Central memory CD8-positive, alpha-beta T cell (primary cell): ENCODE measurements around the gene IFIT1B.

ENCODE experiments used
- ATAC-seq: fragments of 150-1000 bp; cut with Tn5 transposase; replicated peaks from 2 replicates; pipeline ENCODE4 v1.10.0; 2022; ENCODE audit warnings: mild to moderate bottlenecking, moderate FRiP score, moderate number of reproducible peaks; ENCODE audit not compliant: poor library complexity, severe bottlenecking; ENCODE audit errors: extremely low read depth
- DNase-seq, 2 donors: peaks; one replicate each; pipeline ENCODE4 v3.0.0; 2021; ENCODE audit warnings: low spot score in 2 of 2
- H3K27ac Mint-ChIP-seq: one replicate; pipeline ENCODE4 v1.8.0; 2022; ENCODE audit warnings: low read depth, mild to moderate bottlenecking, moderate library complexity, mixed read lengths
- H3K27me3 Mint-ChIP-seq: one replicate; pipeline ENCODE4 v1.8.0; 2022; ENCODE audit warnings: mixed read lengths
- H3K36me3 Mint-ChIP-seq: one replicate; pipeline ENCODE4 v1.8.0; 2022; ENCODE audit warnings: mild to moderate bottlenecking, moderate library complexity, mixed read lengths; ENCODE audit not compliant: insufficient read depth
- H3K4me1 Mint-ChIP-seq: one replicate; pipeline ENCODE4 v1.8.0; 2022; ENCODE audit warnings: mixed read lengths
- H3K4me3 Mint-ChIP-seq: one replicate; pipeline ENCODE4 v1.8.0; 2022; ENCODE audit warnings: mild to moderate bottlenecking, moderate library complexity, mixed read lengths
- H3K9me3 Mint-ChIP-seq: one replicate; pipeline ENCODE4 v1.8.0; 2022; ENCODE audit warnings: mixed read lengths

Gene IFIT1B

GRCh38 chr10:89352802-89353201 lies 25.1 kb upstream of the IFIT1B start:
- DNase-seq (no peak), ATAC-seq (no peak)
- Mint-ChIP-seq H3K4me3 (no peak overlapping the region), H3K27ac (no peak overlapping the region), H3K9me3 (no peaks in the 10 kb centered on the region), H3K36me3 (no peaks in the 10 kb centered on the region), H3K27me3 (peaks cover 36% of the 10 kb centered on the region), H3K4me1 (no peaks in the 10 kb centered on the region)

GRCh38 chr10:89355394-89355931 lies 22.4 kb upstream of the IFIT1B start:
- DNase-seq (no peak), ATAC-seq (no peak)
- no peaks in the 10 kb centered on the region for H3K36me3 Mint-ChIP-seq
- H3K27ac Mint-ChIP-seq = no peak overlapping the region
- no peaks in the 10 kb centered on the region for H3K9me3 Mint-ChIP-seq
- no peaks in the 10 kb centered on the region for H3K4me1 Mint-ChIP-seq
- H3K27me3 Mint-ChIP-seq = peaks cover 36% of the 10 kb centered on the region
- no peak overlapping the region for H3K4me3 Mint-ChIP-seq

- ATAC-seq (no peak), DNase-seq (no peak)
- Mint-ChIP-seq H3K9me3 (no peaks in the 10 kb centered on the region), H3K4me1 (no peaks in the 10 kb centered on the region), H3K27me3 (peaks cover 31% of the 10 kb centered on the region), H3K36me3 (peaks cover 2% of the 10 kb centered on the region), H3K4me3 (no peak overlapping the region), H3K27ac (no peak overlapping the region)
Measured at GRCh38 chr10:89357096-89357495, 20.8 kb upstream of the IFIT1B start.

GRCh38 chr10:89357975-89358374 lies 19.9 kb upstream of the IFIT1B start:
- H3K36me3 Mint-ChIP-seq = peaks cover 2% of the 10 kb centered on the region
- peaks cover 22% of the 10 kb centered on the region for H3K27me3 Mint-ChIP-seq
- no peak overlapping the region for H3K27ac Mint-ChIP-seq
- H3K9me3 Mint-ChIP-seq = no peaks in the 10 kb centered on the region
- H3K4me1 Mint-ChIP-seq = no peaks in the 10 kb centered on the region
- no peak for ATAC-seq
- no peak overlapping the region for H3K4me3 Mint-ChIP-seq
- no peak for DNase-seq

- Mint-ChIP-seq H3K4me1 (no peaks in the 10 kb centered on the region), H3K27me3 (peaks cover under 1% of the 10 kb centered on the region), H3K36me3 (peaks cover 2% of the 10 kb centered on the region), H3K27ac (no peak overlapping the region), H3K4me3 (no peak overlapping the region), H3K9me3 (no peaks in the 10 kb centered on the region)
- no peak for ATAC-seq
- DNase-seq = no peak
Measured at GRCh38 chr10:89360157-89360556, 17.7 kb upstream of the IFIT1B start.

- ATAC-seq = no peak
- DNase-seq = no peak
- Mint-ChIP-seq H3K9me3 (no peaks in the 10 kb centered on the region), H3K27me3 (no peaks in the 10 kb centered on the region), H3K4me3 (no peak overlapping the region), H3K4me1 (peaks cover 7% of the 10 kb centered on the region), H3K27ac (no peak overlapping the region), H3K36me3 (peaks cover 2% of the 10 kb centered on the region)
Measured at GRCh38 chr10:89362929-89363328, 14.9 kb upstream of the IFIT1B start.

GRCh38 chr10:89363729-89364442 lies 14.0 kb upstream of the IFIT1B start:
- H3K9me3 Mint-ChIP-seq = no peaks in the 10 kb centered on the region
- H3K27me3 Mint-ChIP-seq = no peaks in the 10 kb centered on the region
- H3K27ac Mint-ChIP-seq = no peak overlapping the region
- peaks cover 17% of the 10 kb centered on the region for H3K4me1 Mint-ChIP-seq
- H3K4me3 Mint-ChIP-seq = no peak overlapping the region
- DNase-seq (no peak), ATAC-seq (no peak)
- peaks cover 2% of the 10 kb centered on the region for H3K36me3 Mint-ChIP-seq

DNA sequence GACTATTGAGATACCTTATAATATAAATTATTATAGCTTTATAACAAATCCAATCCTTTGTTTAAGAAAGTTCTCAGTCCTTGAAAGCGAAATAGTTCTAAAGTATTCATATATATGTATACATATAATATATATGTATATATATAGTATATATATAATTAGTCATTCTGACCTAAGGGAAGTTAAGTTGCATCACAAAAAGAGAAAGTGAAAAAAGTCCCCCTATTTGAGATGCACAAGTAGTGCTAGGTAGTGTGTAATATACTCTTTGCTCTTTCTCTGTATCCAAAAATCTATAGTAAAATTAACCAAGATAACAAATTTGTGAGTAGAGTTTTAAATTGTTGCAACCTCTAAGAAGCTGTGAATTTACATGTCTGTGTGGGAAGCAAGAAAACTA lies 13.3 kb upstream of the IFIT1B start:
- Mint-ChIP-seq H3K27me3 (no peaks in the 10 kb centered on the region), H3K4me3 (no peak overlapping the region), H3K9me3 (no peaks in the 10 kb centered on the region), H3K4me1 (peaks cover 23% of the 10 kb centered on the region), H3K36me3 (peaks cover 2% of the 10 kb centered on the region), H3K27ac (no peak overlapping the region)
- no peak for ATAC-seq
- no peak for DNase-seq

GRCh38 chr10:89367529-89367928 lies 10.3 kb upstream of the IFIT1B start:
- no peaks in the 10 kb centered on the region for H3K9me3 Mint-ChIP-seq
- ATAC-seq (peak; percentile 90), DNase-seq (peak in 1 of 2 donors; percentile 17)
- no peaks in the 10 kb centered on the region for H3K36me3 Mint-ChIP-seq
- H3K27me3 Mint-ChIP-seq = peaks cover 11% of the 10 kb centered on the region
- H3K4me3 Mint-ChIP-seq = peak overlapping the region; percentile 6
- peaks cover 25% of the 10 kb centered on the region for H3K4me1 Mint-ChIP-seq
- H3K27ac Mint-ChIP-seq = peak overlapping the region; percentile 69

- Mint-ChIP-seq H3K27ac (peak overlapping the region; percentile 69), H3K9me3 (no peaks in the 10 kb centered on the region)
- no peak for ATAC-seq
Measured at GRCh38 chr10:89368129-89368528, 9.7 kb upstream of the IFIT1B start.

DNA sequence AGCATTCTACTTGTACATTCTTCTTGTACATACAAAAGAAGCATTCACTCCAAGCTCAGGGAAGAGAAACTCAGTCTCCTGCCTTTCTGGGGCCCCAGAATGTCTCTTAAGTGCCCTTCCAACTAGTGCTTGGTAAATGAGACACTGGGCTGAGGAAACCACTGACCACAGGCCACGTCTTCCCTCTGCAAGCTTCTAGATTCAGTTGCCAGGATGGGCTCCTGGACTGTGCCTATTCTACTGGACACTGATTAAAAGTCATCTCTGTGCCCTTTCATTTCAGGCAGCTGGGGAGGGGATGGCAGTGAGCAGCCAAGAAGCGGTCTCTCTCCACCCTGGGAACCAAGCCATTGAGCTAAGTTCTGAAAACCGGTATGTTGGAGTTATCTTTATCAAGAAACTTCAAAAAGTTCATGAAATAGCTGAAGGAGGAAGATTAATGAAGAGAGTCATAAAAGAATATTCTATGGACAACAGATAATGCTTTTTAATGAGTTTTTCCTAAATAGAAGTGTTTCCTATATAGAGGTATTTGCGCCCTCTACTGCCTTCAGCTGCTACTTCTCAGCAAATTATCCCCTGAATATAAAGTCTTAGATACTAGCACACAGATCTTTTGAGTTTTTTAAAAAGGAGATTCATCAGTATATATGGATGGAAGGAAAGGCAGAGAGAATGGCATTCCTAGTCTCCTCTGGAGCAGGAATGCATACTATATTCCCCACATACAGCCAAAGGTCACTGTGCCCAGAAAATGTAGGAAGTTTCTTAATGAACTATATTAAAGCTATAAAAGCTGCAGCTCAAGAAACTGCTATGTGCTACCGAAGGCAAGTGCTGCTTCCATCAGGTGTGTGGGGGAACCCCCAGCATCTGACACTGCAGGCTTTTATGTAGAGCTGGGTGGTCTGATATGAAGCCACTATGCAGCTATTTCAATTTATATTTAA lies 8.4 kb upstream of the IFIT1B start:
- H3K4me3 Mint-ChIP-seq = no peak overlapping the region
- no peak for ATAC-seq

More at GRCh38 chr10:89368129-89368528, 9.7 kb upstream of the IFIT1B start:
- no peaks in the 10 kb centered on the region for H3K36me3 Mint-ChIP-seq
- peaks cover 17% of the 10 kb centered on the region for H3K27me3 Mint-ChIP-seq
- DNase-seq = no peak
- peaks cover 25% of the 10 kb centered on the region for H3K4me1 Mint-ChIP-seq
- H3K4me3 Mint-ChIP-seq = peak overlapping the region; percentile 6

GRCh38 chr10:89371079-89371478 lies 6.8 kb upstream of the IFIT1B start:
- no peaks in the 10 kb centered on the region for H3K9me3 Mint-ChIP-seq
- ATAC-seq (no peak), DNase-seq (no peak)
- H3K36me3 Mint-ChIP-seq = no peaks in the 10 kb centered on the region
- H3K27me3 Mint-ChIP-seq = peaks cover 18% of the 10 kb centered on the region
- H3K27ac Mint-ChIP-seq = no peak overlapping the region
- H3K4me1 Mint-ChIP-seq = peaks cover 25% of the 10 kb centered on the region
- no peak overlapping the region for H3K4me3 Mint-ChIP-seq

More for the DNA sequence above, 8.4 kb upstream of the IFIT1B start:
- no peak for DNase-seq
- Mint-ChIP-seq H3K27me3 (peaks cover 18% of the 10 kb centered on the region), H3K36me3 (no peaks in the 10 kb centered on the region), H3K9me3 (no peaks in the 10 kb centered on the region), H3K4me1 (peaks cover 25% of the 10 kb centered on the region), H3K27ac (peak overlapping the region; percentile 81)
